Measurements from ENCODE around the gene EMSY.

The EMSY gene

DNA sequence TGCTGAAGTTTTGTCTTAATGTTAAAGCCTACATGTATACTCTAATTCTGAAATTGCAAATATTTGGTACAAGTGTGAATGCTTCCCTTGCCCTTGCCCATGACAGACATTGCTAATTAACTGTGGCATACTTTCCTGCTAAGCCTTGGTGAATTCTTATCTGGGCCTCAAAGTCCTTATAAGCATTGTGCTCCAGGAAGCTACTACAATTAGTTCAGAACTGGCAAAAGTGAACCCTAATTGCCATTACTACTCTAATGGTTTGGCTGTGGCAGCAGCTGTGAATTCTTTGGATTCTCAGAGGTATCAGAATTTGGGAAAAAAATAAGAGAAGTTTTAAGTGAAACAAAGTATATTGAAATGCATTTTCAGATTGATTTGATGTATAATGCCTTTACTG, 24.3 kb downstream of the EMSY start:
- no peak overlapping the region for H3K4me3 ChIP-seq (ENCODE audit: low read length)
- no peak for DNase-seq (ENCODE audit: low read depth)
- TF ChIP-seq, protein P1, sequence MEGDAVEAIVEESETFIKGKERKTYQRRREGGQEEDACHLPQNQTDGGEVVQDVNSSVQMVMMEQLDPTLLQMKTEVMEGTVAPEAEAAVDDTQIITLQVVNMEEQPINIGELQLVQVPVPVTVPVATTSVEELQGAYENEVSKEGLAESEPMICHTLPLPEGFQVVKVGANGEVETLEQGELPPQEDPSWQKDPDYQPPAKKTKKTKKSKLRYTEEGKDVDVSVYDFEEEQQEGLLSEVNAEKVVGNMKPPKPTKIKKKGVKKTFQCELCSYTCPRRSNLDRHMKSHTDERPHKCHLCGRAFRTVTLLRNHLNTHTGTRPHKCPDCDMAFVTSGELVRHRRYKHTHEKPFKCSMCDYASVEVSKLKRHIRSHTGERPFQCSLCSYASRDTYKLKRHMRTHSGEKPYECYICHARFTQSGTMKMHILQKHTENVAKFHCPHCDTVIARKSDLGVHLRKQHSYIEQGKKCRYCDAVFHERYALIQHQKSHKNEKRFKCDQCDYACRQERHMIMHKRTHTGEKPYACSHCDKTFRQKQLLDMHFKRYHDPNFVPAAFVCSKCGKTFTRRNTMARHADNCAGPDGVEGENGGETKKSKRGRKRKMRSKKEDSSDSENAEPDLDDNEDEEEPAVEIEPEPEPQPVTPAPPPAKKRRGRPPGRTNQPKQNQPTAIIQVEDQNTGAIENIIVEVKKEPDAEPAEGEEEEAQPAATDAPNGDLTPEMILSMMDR (conservative IDR thresholded peaks at IDR 0.05; ENCODE audit: low read length), result no peak

DNA sequence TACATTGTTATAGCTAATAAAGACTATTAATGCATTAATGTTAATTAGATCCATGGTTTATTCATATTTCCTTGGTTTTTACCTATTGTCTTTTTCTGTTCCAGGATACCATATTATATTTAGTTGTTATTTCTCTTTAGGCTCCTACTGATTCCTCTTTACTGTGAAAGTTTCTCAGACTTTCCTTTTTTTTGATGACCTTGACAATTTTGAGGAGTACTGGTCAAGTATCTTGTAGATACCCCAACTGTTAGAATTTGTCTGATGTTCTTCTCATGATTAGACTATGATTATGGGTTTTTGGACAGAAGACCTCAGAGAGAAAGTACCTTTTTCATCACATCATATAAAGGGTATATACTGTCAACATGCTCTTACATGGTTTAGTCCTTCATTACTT, 26.6 kb downstream of the EMSY start:
- H3K4me3 ChIP-seq (ENCODE audit: low read length), result no peak overlapping the region
- TF ChIP-seq, protein P1 (conservative IDR thresholded peaks at IDR 0.05; ENCODE audit: low read length), result no peak
- DNase-seq (ENCODE audit: low read depth), result no peak

DNA sequence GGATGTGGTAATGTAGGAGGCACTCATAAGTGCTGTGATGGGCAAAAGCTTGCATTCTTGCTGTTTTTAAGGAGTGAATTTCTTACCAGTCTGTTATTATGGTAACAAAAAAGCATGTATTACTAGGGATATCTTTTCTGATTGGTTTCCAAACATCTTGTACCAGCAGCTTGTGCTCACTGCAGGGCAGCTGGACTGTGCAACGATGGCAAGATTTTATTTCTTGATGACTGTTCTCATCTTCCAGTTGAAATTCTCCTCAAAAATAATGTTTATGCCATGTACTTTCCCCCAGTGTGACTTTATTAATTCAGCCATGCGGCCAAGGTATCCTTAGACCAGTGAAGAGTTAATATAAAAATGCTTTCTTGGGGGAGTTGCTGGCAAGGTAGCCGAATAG, 35.4 kb downstream of the EMSY start:
- TF ChIP-seq, protein P1 (conservative IDR thresholded peaks at IDR 0.05; ENCODE audit: low read length), result no peak
- H3K4me3 ChIP-seq (ENCODE audit: low read length), result no peak overlapping the region
- no peak for DNase-seq (ENCODE audit: low read depth)

DNA sequence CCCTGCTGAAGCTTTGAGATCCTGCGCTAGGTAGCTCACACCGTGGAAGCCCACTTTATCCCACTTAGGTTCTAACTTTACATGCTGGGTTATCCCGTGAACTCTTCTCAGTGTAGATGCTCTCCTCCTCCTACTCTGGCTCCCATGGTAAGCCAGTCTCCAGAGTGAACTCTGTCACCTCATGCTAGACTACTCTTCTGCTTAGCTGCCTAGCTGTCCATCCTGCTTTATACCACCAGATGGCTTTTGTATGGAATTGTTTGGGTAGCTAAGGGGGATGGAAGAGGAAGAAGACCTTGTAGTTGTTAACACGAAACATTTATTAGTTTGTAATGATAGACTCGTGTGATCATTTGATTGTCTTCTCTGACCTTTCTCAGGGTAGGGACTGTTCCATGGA, 46.8 kb downstream of the EMSY start:
- TF ChIP-seq, protein P1 (conservative IDR thresholded peaks at IDR 0.05; ENCODE audit: low read length), result no peak
- no peak overlapping the region for H3K4me3 ChIP-seq (ENCODE audit: low read length)
- DNase-seq (ENCODE audit: low read depth), result no peak

DNA sequence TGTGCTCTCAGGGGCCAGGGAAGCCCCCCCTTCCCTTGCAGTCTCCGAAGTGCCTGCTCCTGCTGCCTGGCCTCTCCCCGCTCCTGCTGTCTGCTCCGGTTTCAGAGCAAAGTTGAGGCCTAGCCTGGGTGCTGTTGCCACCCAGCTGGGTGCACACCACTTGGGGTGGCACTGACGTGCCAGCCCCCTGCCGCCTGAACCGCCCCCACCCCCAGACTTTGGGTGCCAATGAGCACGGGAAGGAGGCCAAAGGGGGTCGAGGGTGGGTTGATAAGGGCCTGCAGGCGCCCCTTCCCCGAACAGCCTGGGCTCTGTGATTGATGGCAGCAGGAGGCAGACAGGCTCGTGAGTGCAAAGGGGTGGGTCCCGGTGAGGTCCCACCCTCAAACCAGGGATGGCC, 48.2 kb downstream of the EMSY start:
- no peak for DNase-seq (ENCODE audit: low read depth)
- TF ChIP-seq, protein P1 (conservative IDR thresholded peaks at IDR 0.05; ENCODE audit: low read length), result no peak

DNA sequence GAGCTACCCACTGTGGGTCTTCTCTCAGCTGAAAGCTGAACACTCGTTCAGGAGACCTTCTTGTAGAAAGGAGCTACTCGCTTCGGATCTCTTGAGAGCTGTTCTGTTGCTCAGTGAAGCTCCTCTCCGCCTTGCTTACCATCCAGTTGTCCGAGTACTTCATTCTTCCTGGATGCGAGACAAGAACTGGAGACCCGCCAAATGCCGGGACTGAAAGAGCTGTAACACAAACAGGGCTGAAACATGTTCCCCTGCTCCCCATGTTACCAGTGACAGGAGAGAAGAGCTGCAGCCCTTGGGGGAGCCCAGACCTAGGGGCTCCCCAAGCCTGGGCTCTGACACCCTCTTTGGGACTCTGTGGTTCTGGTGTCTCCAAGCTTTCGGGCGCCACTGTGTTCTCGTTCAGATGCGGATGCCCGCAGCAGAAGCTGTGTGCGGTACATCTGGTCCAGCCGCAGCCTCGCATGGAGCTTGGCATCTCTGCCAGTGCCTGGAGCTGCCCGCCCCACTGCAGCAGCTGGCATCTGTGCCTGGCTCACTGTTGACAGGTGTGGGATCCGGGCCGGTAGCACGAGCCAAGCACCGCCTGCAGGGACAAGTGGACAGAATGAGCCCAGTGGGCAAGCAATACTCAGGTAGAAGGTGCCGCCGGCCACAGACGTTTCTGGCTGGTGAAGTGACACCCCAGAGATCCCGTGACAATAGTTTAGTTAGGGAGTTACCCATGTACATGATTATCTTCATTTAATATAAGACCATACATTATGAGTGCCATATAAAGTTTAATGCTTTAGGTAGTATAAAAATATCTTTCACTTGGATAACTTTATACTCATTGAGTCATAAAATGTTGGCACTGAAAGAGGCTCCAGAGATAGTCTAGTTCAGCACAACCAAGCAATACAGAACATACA, 49.1 kb downstream of the EMSY start:
- TF ChIP-seq, protein P1 (conservative IDR thresholded peaks at IDR 0.05; ENCODE audit: low read length), result no peak

More for the DNA sequence above, 48.2 kb downstream of the EMSY start:
- no peak overlapping the region for H3K4me3 ChIP-seq (ENCODE audit: low read length)

DNA sequence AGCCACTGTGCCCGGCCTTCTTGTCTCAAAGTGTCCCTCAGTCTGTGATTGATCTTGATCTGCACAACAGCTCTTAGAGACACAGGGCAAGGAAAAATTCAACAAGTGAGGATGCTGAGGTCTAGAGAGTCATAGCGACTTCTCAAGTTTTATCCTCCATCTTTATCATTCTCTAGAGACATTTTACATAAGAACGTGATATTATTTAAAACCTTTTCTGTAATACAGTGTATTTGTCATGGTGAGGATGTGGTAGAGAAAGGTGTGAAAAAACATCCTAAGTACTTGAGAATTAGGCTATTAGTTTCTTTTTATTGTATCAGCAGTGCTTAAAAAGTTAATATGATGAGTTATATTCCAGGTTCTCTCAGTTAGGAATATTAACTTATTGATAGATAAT, 50.2 kb downstream of the EMSY start:
- DNase-seq (ENCODE audit: low read depth), result no peak
- H3K4me3 ChIP-seq (ENCODE audit: low read length), result no peak overlapping the region
- TF ChIP-seq, protein P1 (conservative IDR thresholded peaks at IDR 0.05; ENCODE audit: low read length), result no peak

More for the DNA sequence above, 49.1 kb downstream of the EMSY start:
- DNase-seq (ENCODE audit: low read depth), result no peak
- no peak overlapping the region for H3K4me3 ChIP-seq (ENCODE audit: low read length)

Measured in AG10803 (cell line).